K562 (cell line): Measurements from ENCODE around the gene STOM. TPM values are rescaled to one million over a fixed set of nuclear protein-coding genes. Genes with fewer than 3 reads are reported as not detected.
A peak's percentile ranks its signal among the peaks of the same experiment; 100 is the strongest.

ENCODE experiments used
- ARID1B ChIP-seq: fragments of 450-650 bp; IDR thresholded peaks from 2 replicates; pipeline ENCODE4 v1.6.1; 2016; ENCODE audit warnings: antibody characterized with exemption, mild to moderate bottlenecking, inconsistent platforms
- BHLHE40 ChIP-seq: IDR thresholded peaks from 2 replicates; pipeline ENCODE4 v1.6.1; 2011; ENCODE audit warnings: low read length, improper control_type of control experiment
- E2F6 ChIP-seq, 2 experiments: IDR thresholded peaks; 2 replicates each; pipeline ENCODE4 v1.6.1; 2011; ENCODE audit warnings: borderline replicate concordance in 1 of 2, control low read depth in 1 of 2, low read depth in 1 of 2, low read length in 1 of 2, mild to moderate bottlenecking in 1 of 2, mixed read lengths in 1 of 2, moderate library complexity in 1 of 2; ENCODE audit not compliant: insufficient read depth in 1 of 2, insufficient read length in 1 of 2, poor library complexity in 1 of 2, severe bottlenecking in 1 of 2; ENCODE audit errors: extremely low read depth in 1 of 2
- ETS1 ChIP-seq: conservative IDR thresholded peaks from 2 replicates; pipeline ENCODE4 v1.6.1; 2011; ENCODE audit warnings: low read depth, mild to moderate bottlenecking, low read length; ENCODE audit not compliant: control insufficient read depth
- ETV6 ChIP-seq, 3 experiments: fragments of 150-350 bp in 1 of 3; sonication (generic) in 1 of 3; formaldehyde crosslinking in 1 of 3; IDR thresholded peaks; 2 replicates each; pipeline versions ENCODE4 v1.6.1 to v1.8.0; 2014 to 2022; ENCODE audit warnings: borderline replicate concordance in 2 of 3, low read depth in 2 of 3, antibody characterized with exemption in 1 of 3, low read length in 1 of 3, mild to moderate bottlenecking in 1 of 3, missing genetic modification reagents in 1 of 3
- FOSL1 ChIP-seq: fragments of 200-800 bp; sonication (Bioruptor generic); conservative IDR thresholded peaks from 2 replicates; pipeline ENCODE4 v1.6.1; 2016; ENCODE audit warnings: missing genetic modification characterization, missing compliant biosample characterization
- FOXM1 ChIP-seq, 2 experiments: fragments of 450-650 bp in 1 of 2; sonication (generic) in 1 of 2; formaldehyde crosslinking in 1 of 2; IDR thresholded peaks; 2 replicates each; pipeline versions ENCODE4 v1.6.1 to v1.9.0; 2017 to 2022; ENCODE audit warnings: low read depth in 2 of 2, mild to moderate bottlenecking in 2 of 2, missing genetic modification reagents in 1 of 2, moderate library complexity in 1 of 2
- FOXP1 ChIP-seq: sonication (generic); formaldehyde crosslinking; IDR thresholded peaks from 2 replicates; pipeline ENCODE4 v1.8.0; 2022; ENCODE audit warnings: mild to moderate bottlenecking, missing genetic modification reagents
- IRF1 ChIP-seq: sonication (generic); formaldehyde crosslinking; IDR thresholded peaks from 2 replicates; pipeline ENCODE4 v1.8.0; 2022; ENCODE audit warnings: missing genetic modification reagents, mild to moderate bottlenecking, borderline replicate concordance
- LCOR ChIP-seq: sonication (generic); formaldehyde crosslinking; IDR thresholded peaks from 2 replicates; pipeline ENCODE4 v1.8.0; 2022; ENCODE audit warnings: mild to moderate bottlenecking, missing genetic modification reagents
- NCOA2 ChIP-seq, 2 experiments: fragments of 450-650 bp; IDR thresholded peaks; 2 replicates each; pipeline ENCODE4 v1.6.1; 2018; ENCODE audit warnings: mild to moderate bottlenecking in 2 of 2, moderate library complexity in 1 of 2; ENCODE audit not compliant: partially characterized antibody in 2 of 2
- NONO ChIP-seq, 2 experiments: fragments of 200-400 bp in 1 of 2; fragments of 450-650 bp in 1 of 2; formaldehyde crosslinking in 1 of 2; IDR thresholded peaks; 2 replicates each; pipeline ENCODE4 v1.6.1; 2017; ENCODE audit warnings: low read depth in 2 of 2, mild to moderate bottlenecking in 2 of 2, moderate library complexity in 2 of 2, low read length in 1 of 2
- PML ChIP-seq: IDR thresholded peaks from 2 replicates; pipeline ENCODE4 v1.6.1; 2012; ENCODE audit warnings: low read length, inconsistent platforms
- POLR2AphosphoS2 ChIP-seq: IDR thresholded peaks from 2 replicates; pipeline ENCODE4 v1.6.1; 2012; ENCODE audit warnings: low read length, improper control_type of control experiment
- RBM22 ChIP-seq: fragments of 200-400 bp; formaldehyde crosslinking; IDR thresholded peaks from 2 replicates; pipeline ENCODE4 v1.6.1; 2018; ENCODE audit warnings: low read length, low read depth; ENCODE audit not compliant: poor library complexity, severe bottlenecking
- SMARCA4 ChIP-seq: fragments of 450-650 bp; IDR thresholded peaks from 2 replicates; pipeline ENCODE4 v1.6.1; 2016
- TRIM24 ChIP-seq, 2 experiments: fragments of 450-650 bp; IDR thresholded peaks; 2 replicates each; pipeline ENCODE4 v1.6.1; 2016
- ZBTB1 ChIP-seq: sonication (generic); formaldehyde crosslinking; IDR thresholded peaks from 2 replicates; pipeline ENCODE4 v1.8.1; 2023; ENCODE audit warnings: missing genetic modification reagents, low read depth, mild to moderate bottlenecking, borderline replicate concordance
- ZNF175 ChIP-seq: fragments of 200-800 bp; sonication (Bioruptor generic); IDR thresholded peaks from 2 replicates; pipeline ENCODE4 v1.6.1; 2016; ENCODE audit warnings: low read depth, mild to moderate bottlenecking, missing genetic modification characterization, missing compliant biosample characterization
- ZNF436 ChIP-seq: fragments of 250-450, 450-650 bp; sonication (Bioruptor Pico); formaldehyde crosslinking; IDR thresholded peaks from 2 replicates; pipeline ENCODE4 v1.7.0; 2020; ENCODE audit warnings: mild to moderate bottlenecking
- ZNF511 ChIP-seq: sonication (generic); formaldehyde crosslinking; IDR thresholded peaks from 2 replicates; pipeline ENCODE4 v1.8.0; 2022; ENCODE audit warnings: mild to moderate bottlenecking, missing genetic modification reagents
- polyA plus RNA-seq, 8 experiments: library from polyadenylated mRNA; depleted of rRNA in 4 of 8; stranded (reverse) in 5 of 8; unstranded in 3 of 8; fragments of >200 nt; fragmentation: Nextera tagmentation in 2 of 8; fragmentation: Illumina TruSeq in 1 of 8; extraction: Ambion mirVana in 2 of 8; extraction: Trizol in 1 of 8; gene quantifications; 2 replicates each; pipeline versions ENCODE4 v1.2.1 to v1.2.3, GENCODE V29; 2011 to 2014; ENCODE audit warnings: inconsistent platforms in 1 of 8, missing spikeins in 1 of 8
- total RNA-seq, 7 experiments: library from RNA; depleted of rRNA in 6 of 7; stranded (reverse); fragments of >200 nt in 6 of 7; fragmentation: Illumina TruSeq in 2 of 7; extraction: Trizol in 2 of 7; gene quantifications; 2 replicates each; pipeline versions ENCODE4 v1.2.1 to v1.2.3, GENCODE V29; 2011 to 2021; ENCODE audit warnings: low replicate concordance in 1 of 7

The STOM gene
- total and polyA plus RNA-seq, 9 of the 15 experiments (the other 6 are each of a cell fraction or from before 2014, with no cell fraction given) = 23.2 to 140 (median 43.9) TPM

GRCh38 chr9:121369595-121370265 is at the start of gene STOM (continued):
- no peak for TF ChIP-seq FOXM1 (IDR thresholded peaks at IDR 0.05; ENCODE audit: low read depth)
- TF ChIP-seq FOXM1 (CRISPR knock-in tag; IDR thresholded peaks at IDR 0.05; ENCODE audit: low read depth) = 0 out of 2 replicates have a peak, but pooled peaks have one; percentile 14
- peak; percentile 26 for TF ChIP-seq RBM22
- TF ChIP-seq IRF1 (CRISPR knock-in tag) = no peak
- no peak for TF ChIP-seq ZNF175 (CRISPR knock-in tag)
- peak; percentile 81 for TF ChIP-seq FOXP1
- TF ChIP-seq TRIM24 (IDR thresholded peaks at IDR 0.05) = peak in 1 of 2 experiments; percentile 12; a peak in 1 of 4 replicates
- no peak for TF ChIP-seq FOSL1 (tag)
- TF ChIP-seq ZNF511 (CRISPR knock-in tag) = 0 out of 2 replicates have a peak, but pooled peaks have one; percentile 80
- peak; percentile 65; the same call in 1 of the 2 replicates for TF ChIP-seq ETS1
- peak; percentile 20; the same call in 1 of the 2 replicates for TF ChIP-seq ARID1B
- no peak for TF ChIP-seq ETV6 (IDR thresholded peaks at IDR 0.05; ENCODE audit: borderline replicate concordance in 1 of 2, low read depth in 2 of 2, low read length in 1 of 2)
- TF ChIP-seq ETV6 (CRISPR knock-in tag; IDR thresholded peaks at IDR 0.05; ENCODE audit: borderline replicate concordance) = peak; percentile 62; the same call in 1 of the 2 replicates
- TF ChIP-seq ZBTB1 (CRISPR knock-in tag) = peak; percentile 70; the same call in 1 of the 2 replicates
- TF ChIP-seq NCOA2 (IDR thresholded peaks at IDR 0.05; ENCODE audit: partially characterized antibody in 2 of 2) = no peak
- TF ChIP-seq POLR2AphosphoS2 = no peak
- TF ChIP-seq BHLHE40 = peak; percentile 92
- TF ChIP-seq LCOR (CRISPR knock-in tag) = peak; percentile 37; the same call in 1 of the 2 replicates
- 0 out of 2 replicates have a peak, but pooled peaks have one; percentile 9 for TF ChIP-seq PML
- TF ChIP-seq ZNF436 (CRISPR knock-in tag) = 0 out of 2 replicates have a peak, but pooled peaks have one; percentile 18
- peak in 1 of 2 experiments; percentile 46; a peak in 1 of 4 replicates for TF ChIP-seq NONO (IDR thresholded peaks at IDR 0.05; ENCODE audit: low read depth in 2 of 2, low read length in 1 of 2)
- peak; percentile 21; the same call in 1 of the 2 replicates for TF ChIP-seq SMARCA4
- peak; percentile 48 to 62 for TF ChIP-seq E2F6 (IDR thresholded peaks at IDR 0.05; ENCODE audit: borderline replicate concordance in 1 of 2, extremely low read depth in 1 of 2, insufficient read depth in 1 of 2, insufficient read length in 1 of 2, low read depth in 1 of 2, low read length in 1 of 2, poor library complexity in 1 of 2, severe bottlenecking in 1 of 2)
